Left ventricle myocardium superior (tissue), 1 donor: Measurements from ENCODE around the gene TMEM187. TPM values are rescaled to one million over a fixed set of nuclear protein-coding genes. Genes with fewer than 3 reads are reported as not detected.
"Not testable (repeated sequence)": the region's sequence is repeated elsewhere in the genome, so short reads cannot be mapped to it uniquely, and the experiment has no call there.

Source experiments
- ATAC-seq: fragments of 200-7000 bp; cut with Tn5 transposase; one replicate; pipeline ENCODE4 v1.9.1; 2020; ENCODE audit warnings: mild to moderate bottlenecking, moderate library complexity
- DNase-seq: peaks from one replicate; pipeline ENCODE4 v3.0.0-alpha.2; 2020
- intact Hi-C: fragments of 100-400 bp; cut with micrococcal nuclease; formaldehyde crosslinking; loops from one replicate; pipeline ENCODE4 v1.11.0; 2022
- total RNA-seq: library from RNA; stranded (reverse); fragmentation: NEBNext Ultra II Directional; extraction: Animal tissue kit (Norgen Biotek cat#: 25700); gene quantifications from one replicate; pipeline ENCODE4 v1.2.1, GENCODE V29; 2021
- donor health status: DM: no; HTN: yes; CAD: no; lungs with severe emphysema.

The TMEM187 gene
- total RNA-seq, 1 donor from 2014 or later: 6.0 TPM

DNA sequence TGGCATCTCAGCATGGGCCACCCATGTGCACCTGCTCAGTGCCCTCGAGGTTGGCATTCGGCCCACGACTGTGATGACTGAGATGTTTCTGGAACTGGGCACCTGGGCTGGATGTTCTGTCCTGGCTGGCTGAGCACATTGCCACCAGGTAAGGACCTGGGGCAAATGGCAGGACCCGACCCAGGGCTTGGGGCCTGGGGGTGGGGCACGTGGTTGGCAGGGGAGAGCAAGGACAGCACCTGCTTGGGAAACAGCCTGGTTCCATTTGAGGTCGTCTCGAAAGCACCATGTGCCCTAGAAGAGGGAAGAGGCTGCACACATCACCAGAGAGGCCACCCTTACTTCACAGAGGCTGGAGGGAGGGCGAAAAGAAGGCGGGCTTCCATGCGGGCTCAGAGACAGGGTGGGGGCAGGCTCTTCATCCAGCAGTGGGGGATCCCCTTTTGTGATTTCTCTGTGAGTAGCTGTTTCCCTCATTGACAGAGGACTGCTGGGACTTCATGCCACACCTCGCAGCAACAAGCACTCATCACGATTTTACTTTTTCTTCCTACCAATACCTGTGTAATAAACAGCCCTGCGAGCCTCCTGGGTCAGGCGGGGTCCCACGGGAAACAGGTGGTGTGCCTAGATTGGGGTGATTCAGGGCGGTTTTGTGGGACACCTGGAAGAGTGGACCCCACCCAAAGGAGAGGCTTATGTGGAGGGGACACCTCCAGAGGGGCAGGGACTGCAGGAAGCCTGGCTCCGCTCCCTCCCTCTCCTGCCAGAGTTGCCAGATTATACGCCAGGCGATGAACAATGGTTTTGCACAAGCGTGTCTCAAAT lies 12.0 kb downstream of the TMEM187 start:
- no peak for DNase-seq
- ATAC-seq: no peak
- intact Hi-C loops: no loop called here

DNA sequence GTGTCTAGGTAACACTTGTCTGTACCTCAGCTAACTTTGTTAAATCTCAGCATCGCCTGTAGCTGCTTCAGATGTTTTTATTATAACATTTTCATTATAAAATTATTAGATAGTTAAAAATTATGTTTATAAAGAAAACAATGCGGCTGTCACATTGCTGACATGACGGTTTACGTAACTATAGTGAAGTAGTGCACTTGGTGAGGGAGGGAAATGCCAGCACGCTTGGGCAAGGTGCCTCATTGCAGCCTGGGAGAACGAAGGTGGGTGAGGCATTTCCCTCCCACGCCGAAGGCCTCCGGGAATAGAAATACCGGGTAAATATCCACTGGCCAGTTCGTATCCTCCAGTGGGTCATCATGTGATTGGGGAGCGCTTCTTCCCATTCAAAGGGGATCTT lies 15.9 kb downstream of the TMEM187 start:
- ATAC-seq (no peak), DNase-seq (no peak)
- intact Hi-C loops: no loop called here

DNA sequence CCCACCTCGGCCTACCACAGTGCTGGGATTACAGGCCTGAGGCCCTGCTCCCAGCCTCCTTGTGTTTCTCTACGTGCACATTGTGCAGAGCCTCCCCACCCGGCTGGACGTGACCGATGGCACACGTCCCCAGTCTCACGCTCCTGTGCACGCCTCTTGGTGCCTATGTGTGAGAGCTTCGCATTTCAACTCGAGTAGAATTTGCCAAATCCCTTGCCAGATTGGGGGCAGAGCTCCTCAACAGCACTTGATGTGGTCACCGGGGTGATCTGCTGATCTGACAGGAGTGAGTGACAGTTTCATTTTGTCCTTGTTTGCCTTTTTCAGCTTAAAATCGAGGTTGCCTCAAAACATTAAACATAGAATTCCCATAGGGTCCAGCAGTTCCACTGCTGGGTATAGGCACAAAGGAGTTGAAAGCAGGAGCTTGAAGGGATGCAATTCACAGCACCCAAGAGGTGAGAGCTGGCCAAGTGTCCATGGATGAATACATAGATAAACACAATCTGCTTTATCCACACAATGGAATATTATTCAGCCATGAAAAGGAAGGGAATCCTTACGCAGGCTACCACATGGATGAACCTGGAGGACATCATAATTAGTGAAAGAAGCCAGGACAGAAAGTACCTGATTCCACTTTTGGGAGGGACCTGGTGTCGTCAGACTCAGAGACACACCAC lies 17.6 kb downstream of the TMEM187 start:
- DNase-seq (no peak), ATAC-seq (no peak)
- intact Hi-C loops: no loop called here

GRCh38 chrX:153991013-153991580 lies 18.5 kb downstream of the TMEM187 start:
- DNase-seq (no peak), ATAC-seq (no peak)
- intact Hi-C loops: no loop called here

- no peak for ATAC-seq
- DNase-seq: no peak
- intact Hi-C loops: no loop called here
Observed at GRCh38 chrX:153992180-153992579, 19.6 kb downstream of the TMEM187 start.

DNA sequence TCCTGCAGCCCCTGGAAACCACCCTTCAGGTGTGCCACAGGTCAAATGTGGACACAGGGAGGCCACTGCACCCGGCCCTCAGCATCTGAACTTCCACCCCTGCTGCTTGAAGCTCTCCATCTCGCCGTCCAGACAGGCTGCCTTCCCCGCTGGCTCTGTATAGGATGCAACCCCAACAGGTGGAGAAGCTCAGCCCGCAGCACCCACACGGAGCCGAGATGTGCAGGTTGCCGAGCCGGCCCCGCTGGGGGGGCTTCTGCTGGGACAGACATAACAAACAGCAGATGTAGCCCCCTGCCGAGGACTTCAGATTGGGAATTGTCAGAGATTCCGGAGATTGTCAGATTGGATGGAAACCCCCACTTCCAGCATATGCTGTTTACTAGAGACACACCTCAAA lies 20.5 kb downstream of the TMEM187 start:
- intact Hi-C loops: no loop called here
- no peak for DNase-seq

DNA sequence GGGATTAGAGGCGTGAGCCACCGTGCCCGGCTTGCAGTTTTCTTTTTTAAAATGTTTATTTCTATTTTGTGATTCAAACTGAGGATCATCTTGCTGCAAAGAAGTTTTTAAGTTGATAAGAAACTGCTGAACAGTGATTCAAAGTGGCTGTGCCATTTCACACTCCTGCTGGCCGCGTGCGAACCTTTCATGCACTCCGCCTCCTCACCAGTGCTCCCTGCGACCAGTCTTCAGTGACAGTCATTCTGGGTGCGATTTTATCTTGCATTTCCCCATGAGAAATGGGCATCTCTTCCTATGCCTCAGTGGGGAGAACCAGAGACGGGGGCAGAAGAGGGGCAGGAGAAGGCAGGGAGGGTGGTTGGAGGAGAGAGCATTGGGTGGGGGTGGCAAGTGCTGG lies 21.4 kb downstream of the TMEM187 start:
- ATAC-seq (no peak), DNase-seq (no peak)
- intact Hi-C loops: no loop called here

More for the DNA sequence above, 20.5 kb downstream of the TMEM187 start:
- ATAC-seq: no peak

DNA sequence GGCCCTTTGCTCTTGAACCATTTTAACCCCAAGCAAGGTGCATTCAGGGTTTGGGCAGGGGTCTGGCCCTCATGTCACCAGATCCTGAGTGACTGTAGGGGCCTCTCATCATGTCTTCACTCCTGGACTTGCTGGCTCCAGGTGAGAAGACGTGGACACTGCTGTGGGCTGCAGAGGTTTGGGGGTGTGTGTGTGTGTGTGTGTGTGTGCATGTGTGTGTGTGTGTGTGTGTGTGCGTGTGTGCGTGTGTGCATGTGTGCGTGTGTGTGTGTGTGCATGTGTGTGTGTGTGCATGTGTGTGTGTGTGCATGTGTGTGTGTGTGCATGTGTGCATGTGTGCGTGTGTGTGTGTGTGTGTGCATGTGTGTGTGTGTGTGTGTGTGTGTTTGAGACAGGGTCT lies 21.8 kb downstream of the TMEM187 start:
- ATAC-seq, DNase-seq, intact Hi-C loops: not testable (repeated sequence)

GRCh38 chrX:153995504-153995903 lies 22.9 kb downstream of the TMEM187 start:
- ATAC-seq (no peak), DNase-seq (no peak)
- intact Hi-C loops: no loop called here

DNA sequence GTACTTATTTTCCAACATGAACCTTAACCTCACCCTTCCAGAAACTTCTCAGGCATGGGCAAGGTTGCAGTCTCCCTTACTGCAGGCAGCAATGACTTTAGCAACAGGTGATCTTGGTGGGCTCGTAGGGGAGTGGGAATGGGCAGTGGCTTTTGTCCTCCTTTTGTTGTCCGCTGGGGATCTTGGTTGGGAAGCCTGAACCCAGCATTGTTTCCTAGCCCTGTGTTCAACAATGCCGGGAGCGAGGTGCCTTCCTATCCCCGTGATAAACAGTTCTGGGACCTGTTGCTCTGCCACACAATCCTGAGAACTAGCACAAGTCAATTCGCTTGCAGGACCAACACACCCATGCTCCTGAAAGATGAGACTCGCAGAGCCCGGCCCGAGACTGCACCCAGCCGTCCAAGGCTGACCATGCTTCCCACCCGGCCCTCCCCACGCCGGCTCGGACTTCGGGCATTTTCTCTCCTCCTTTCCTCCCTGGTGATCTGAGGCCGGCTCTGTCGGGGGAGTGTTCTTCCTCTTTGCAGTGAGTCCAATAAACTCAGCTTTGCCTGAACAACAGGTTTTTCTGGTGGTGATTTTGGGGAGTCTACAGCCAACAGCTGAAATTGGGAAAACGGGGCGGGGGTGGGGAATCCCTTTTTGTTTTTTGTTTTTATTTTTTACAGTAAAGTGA lies 26.9 kb downstream of the TMEM187 start:
- ATAC-seq (no peak), DNase-seq (no peak)
- intact Hi-C loops: no loop called here

DNA sequence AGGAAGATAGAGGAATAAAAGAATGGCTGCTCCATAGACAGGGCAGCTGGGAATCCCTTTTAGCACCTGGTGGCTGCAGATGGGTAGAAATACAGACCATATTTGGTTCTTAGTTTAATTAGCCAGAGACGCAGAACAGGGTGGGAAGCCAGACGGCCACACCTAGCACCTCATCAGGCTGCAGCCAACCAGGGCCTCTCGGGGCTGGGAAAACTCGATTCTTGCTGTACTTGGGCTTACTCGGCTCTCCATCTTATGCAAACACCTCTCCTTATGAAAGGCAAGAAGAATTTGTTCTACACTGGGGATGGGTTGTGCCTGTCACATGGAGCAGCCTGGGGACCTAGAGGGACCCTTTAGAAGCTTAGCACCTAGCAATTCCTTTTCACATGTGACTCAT lies 27.5 kb downstream of the TMEM187 start:
- no peak for ATAC-seq
- intact Hi-C loops: no loop called here
- DNase-seq: no peak

DNA sequence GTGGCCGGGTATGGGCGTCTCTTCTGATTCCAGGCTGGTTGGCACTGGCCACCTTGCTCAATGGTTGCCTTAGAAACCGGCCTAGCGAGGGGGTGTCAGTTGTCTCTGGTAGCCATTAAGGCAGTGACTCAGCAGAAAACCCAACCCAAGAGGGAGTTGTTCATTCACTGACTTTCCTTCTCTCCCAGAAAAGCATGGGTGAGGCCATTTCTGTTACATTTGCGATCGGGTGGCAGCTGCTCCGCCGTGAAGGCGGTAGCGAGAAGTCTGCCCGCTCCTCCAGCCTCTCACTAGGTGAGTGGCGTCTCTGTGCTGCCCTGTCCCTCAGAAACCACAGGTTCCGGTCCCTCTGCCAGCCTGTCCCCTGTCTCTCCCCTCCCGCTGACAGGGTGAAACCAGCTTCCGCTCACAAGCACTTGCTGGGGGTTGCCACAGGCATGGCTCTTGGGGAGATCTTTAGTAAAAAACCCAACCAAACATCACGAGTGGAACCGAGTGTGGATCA lies 29.7 kb downstream of the TMEM187 start:
- intact Hi-C loops: no loop called here
- DNase-seq: no peak

GRCh38 chrX:154004315-154004714 lies 31.8 kb downstream of the TMEM187 start:
- ATAC-seq (no peak), DNase-seq (no peak)
- intact Hi-C loops: no loop called here

More for the DNA sequence above, 29.7 kb downstream of the TMEM187 start:
- peak; percentile 60 for ATAC-seq

DNA sequence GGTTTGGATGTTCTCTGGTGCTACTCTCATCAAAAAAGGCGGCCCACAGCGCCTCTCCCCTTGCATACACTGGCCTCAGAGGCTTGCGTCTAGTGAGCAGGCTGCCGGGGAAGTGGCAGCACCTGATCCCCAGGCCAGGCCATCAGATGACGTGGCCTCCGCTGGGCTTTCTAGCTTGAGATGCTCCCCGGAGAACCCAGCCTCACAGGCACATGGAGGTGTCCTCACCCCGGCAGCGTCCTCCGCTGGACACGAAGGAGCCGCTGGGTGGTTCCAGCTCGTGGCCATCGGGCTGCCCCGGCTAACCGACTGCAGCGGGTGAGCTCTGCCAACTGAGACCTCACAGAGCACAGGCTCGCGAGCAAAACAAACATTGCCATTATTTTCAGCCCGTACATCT lies 34.4 kb downstream of the TMEM187 start:
- intact Hi-C loops: no loop called here
- DNase-seq (no peak), ATAC-seq (no peak)

DNA sequence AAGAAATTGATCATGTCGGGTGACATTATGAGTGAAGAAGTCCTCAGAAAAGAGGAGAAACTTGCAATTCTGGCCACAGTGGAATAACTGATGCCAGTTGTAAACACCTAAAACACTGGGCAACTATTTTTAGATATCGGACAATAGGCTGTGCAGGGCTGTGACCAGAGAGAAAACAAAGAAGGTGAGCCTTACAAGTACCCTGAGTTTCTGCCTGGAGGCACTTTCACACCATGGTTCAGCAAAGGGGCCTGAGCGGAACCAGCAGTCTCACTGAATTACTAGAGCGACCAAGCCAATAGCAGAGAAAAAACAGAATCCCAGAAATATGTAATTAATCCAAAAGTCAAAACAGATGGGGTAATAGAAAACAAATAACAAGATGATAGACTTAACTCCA lies 36.0 kb downstream of the TMEM187 start:
- DNase-seq (no peak), ATAC-seq (no peak)
- intact Hi-C loops: no loop called here

DNA sequence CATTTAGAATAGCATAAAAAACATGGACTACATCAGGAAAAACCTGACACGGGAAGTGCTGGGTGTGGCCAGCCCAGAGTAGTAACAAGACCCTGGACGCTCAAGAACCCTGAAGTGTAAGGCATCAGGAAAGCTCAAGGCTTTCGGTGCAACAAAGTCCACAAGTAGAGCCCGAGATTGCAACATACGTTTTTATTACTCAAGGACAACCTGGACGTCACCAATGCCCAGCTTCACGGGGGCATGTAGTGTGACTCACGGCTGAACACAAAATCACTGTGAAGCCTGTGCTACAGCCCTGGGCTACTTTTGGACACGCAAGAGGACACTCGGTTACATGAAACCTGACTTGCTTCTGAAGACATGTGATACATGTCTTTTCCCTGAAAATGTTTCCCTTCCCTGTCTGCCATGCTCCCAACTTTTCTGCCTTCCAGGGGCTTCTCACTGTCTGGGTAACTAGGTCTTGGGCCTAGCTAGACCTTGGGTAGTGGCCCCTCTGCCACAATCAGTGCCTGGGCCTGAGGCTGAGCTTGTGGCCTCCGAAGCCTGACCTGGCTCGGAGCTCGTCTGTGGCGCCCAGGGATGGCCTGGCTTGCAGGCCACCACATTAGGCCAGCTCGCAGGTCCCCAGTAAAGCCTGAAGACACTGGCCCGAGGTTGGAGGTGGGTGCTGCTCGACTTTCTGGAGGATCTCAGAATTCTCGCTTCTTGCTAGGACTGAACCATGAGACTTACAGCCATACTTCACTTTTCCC lies 38.0 kb downstream of the TMEM187 start:
- DNase-seq (no peak), ATAC-seq (no peak)
- intact Hi-C loops: no loop called here

- ATAC-seq: no peak
- no peak for DNase-seq
- intact Hi-C loops: no loop called here
Observed at GRCh38 chrX:154011376-154012335, 39.1 kb downstream of the TMEM187 start.
